Epithelial cell of proximal tubule (primary cell): Measurements from ENCODE around the gene ADD1. TPM values are rescaled to one million over a fixed set of nuclear protein-coding genes. Genes with fewer than 3 reads are reported as not detected.

Experiments used
- DNase-seq: peaks from one replicate; pipeline ENCODE4 v3.0.0-alpha.2; 2011; ENCODE audit warnings: low read depth
- H3K4me3 ChIP-seq: 2 replicates; pipeline ENCODE4 v1.5.1; 2011; ENCODE audit warnings: low read depth, mild to moderate bottlenecking, low read length
- CTCF ChIP-seq: conservative IDR thresholded peaks from 2 replicates; pipeline ENCODE4 v1.5.1; 2012; ENCODE audit warnings: low read depth, mild to moderate bottlenecking, low read length
- total RNA-seq: library from RNA; depleted of rRNA; stranded (reverse); fragments of >200 nt; gene quantifications from 2 replicates; pipeline ENCODE4 v1.2.3, GENCODE V29; 2015

Gene ADD1
- total RNA-seq, 1 donor from 2014 or later = 222 TPM

DNA sequence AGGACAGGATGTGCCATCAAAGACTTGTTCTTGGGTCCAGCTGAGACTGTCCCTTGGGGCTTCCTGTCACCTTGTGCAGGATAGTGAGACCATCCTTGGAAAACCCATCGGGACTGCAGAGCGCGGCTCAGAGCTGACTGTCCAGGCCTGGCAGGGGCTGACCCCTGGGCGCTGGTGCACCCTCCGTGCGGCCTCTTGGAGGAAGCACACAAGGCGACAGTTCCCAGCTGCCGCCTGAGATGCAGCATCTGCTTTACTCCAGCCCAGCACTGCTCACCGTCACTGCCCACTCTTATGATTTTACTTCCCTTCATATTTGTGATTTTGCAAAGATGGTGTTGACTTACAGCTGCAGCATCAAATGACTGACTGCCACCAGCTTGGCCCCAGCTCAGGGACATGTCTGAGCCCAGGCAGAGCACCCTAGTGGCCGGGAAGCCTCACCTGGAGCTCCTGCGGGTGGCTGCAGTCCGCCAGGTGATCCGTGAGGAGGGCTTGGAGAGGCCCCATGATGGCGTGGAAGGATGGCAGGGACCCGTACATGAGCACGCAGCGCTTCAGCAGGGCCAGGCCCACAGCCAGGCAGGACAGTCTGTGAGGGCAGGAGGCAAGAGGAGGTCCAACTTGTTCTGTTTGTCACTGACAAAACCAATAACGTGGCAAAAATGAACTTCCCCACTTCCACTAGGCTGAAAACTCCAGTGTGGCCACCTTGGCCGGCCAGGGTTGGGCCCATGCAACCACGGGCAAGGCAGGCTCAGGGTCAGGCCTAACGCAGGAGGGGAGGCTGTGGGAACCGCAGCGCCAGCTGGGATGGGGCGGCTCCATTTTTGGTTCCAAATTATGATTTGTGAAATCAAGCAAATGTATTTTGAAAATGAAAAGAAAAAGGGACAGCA lies 97.7 kb downstream of the ADD1 start:
- DNase-seq = no peak

GRCh38 chr4:2942037-2942531 lies 98.4 kb downstream of the ADD1 start:
- no peak for TF ChIP-seq CTCF

More for the DNA sequence above, 97.7 kb downstream of the ADD1 start:
- no peak for TF ChIP-seq CTCF
- no peak overlapping the region for H3K4me3 ChIP-seq

DNA sequence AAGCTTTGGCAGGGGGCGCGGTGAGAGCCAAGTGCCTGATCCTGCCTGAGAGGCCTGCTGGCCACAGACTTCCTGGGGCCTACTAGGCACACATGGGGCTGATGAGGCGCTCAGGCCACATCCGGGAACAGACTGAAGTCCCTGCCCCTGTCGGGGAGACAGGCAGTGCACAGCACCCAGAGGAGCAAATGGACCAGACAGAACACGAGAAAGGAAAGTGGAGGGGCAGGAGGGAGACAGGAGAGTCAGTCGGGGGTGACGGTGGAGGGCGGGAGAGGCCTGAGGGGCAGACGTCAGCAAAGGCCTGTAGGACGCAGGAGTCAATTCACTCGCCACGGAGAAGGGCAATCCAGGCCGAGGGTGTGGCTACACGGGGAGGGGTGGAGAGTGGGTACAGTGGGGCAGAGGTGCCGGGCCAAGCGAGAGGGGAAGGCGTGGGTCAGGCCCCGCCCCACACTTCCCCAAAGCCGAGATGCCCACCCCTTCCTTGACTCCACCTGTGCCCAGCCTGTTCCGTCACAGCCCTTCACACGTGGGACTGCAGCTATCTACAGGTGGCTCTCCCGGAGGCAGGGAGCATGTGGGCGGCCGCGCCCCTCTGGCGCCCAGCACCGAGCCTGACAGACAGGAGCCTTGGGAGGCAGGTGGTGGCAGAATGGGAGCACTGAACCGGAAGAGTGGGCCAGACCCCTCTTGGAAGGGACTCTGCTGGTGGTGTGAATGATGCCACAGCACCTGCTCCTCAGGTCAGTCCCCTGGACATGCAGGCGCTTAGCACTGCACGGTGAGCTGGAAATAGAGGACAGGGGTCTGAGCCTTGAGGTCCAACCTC lies 99.1 kb downstream of the ADD1 start:
- no peak for DNase-seq
- TF ChIP-seq CTCF = no peak
- no peak overlapping the region for H3K4me3 ChIP-seq

More at GRCh38 chr4:2942037-2942531, 98.4 kb downstream of the ADD1 start:
- no peak for DNase-seq
- no peak overlapping the region for H3K4me3 ChIP-seq

DNA sequence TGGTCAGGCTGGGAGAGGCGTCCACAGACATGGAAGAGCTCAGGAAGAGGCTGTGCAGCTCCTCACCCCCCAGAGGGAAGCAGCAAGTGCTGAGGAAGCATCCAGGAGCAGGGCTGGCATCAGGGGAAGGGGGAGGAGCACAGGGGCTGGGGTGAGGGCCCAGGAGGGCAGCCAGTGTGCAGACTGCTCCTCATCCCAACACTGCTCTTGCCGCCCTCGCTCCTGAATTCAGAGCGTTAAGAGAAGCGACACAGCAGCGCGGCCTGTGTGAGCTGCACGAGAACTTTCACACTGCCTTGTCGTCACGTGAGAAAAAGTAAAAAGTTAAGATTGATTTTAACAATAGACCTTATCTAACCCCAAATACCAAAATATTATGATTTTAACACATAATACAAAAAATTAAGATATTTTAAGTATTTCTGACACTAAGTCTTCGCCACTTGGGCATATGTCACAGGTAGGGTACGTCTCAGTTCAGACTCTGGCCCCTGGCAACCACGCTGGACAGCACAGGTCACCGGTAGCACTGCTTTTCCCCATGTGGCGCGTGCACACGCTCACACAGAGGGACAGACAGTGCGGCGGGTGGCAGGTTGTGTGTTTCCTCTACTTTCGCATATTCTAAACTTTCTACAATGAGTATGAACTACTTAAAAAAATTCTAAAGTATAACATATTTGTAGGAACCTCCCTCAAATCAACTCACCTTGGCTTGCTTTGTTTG lies 99.9 kb downstream of the ADD1 start:
- no peak overlapping the region for H3K4me3 ChIP-seq
- DNase-seq = no peak
- no peak for TF ChIP-seq CTCF

GRCh38 chr4:2944091-2944482 lies 100.4 kb downstream of the ADD1 start:
- TF ChIP-seq CTCF = no peak
- DNase-seq = no peak
- H3K4me3 ChIP-seq = no peak overlapping the region
